DMS114 treated with DMSO at 0.1 percent for 48 hours (cell line): ENCODE data around the gene RBM15B.
A peak's percentile ranks its signal among the peaks of the same experiment; 100 is the strongest.
"Not testable (repeated sequence)": the region's sequence is repeated elsewhere in the genome, so short reads cannot be mapped to it uniquely, and the experiment has no call there.

ENCODE experiments used
- DNase-seq: peaks from one replicate; lab custom pipeline; 2025; ENCODE audit not compliant: unreplicated experiment; lab: John Stamatoyannopoulos, UW

RBM15B gene

GRCh38 chr3:51391075-51391565 lies at the start of gene RBM15B:
RBM15B (plus strand) TSS chr3:51391285; CDS start chr3:51391400, 115 bp downstream.
- DNase-seq = peak; percentile 86

GRCh38 chr3:51343918-51344687 lies 47.0 kb upstream of the RBM15B start:
- no peak for DNase-seq

- no peak for DNase-seq
These were observed 40.3 kb upstream of the RBM15B start for GRCh38 chr3:51350751-51351150.

GRCh38 chr3:51353131-51353530 lies 38.0 kb upstream of the RBM15B start:
- no peak for DNase-seq

- no peak for DNase-seq
These were observed 37.4 kb upstream of the RBM15B start for GRCh38 chr3:51353691-51354090.

- no peak for DNase-seq
These were observed 36.9 kb upstream of the RBM15B start for GRCh38 chr3:51354172-51354571.

- no peak for DNase-seq
These were observed 36.1 kb upstream of the RBM15B start for GRCh38 chr3:51354731-51355615.

- DNase-seq = no peak
These were observed 35.0 kb upstream of the RBM15B start for GRCh38 chr3:51355891-51356578.

GRCh38 chr3:51357856-51358255 lies 33.2 kb upstream of the RBM15B start:
- no peak for DNase-seq

- DNase-seq = no peak
These were observed 32.1 kb upstream of the RBM15B start for GRCh38 chr3:51358981-51359380.

- no peak for DNase-seq
These were observed 30.3 kb upstream of the RBM15B start for GRCh38 chr3:51360806-51361205.

- DNase-seq = no peak
These were observed 29.3 kb upstream of the RBM15B start for GRCh38 chr3:51361746-51362145.

- no peak for DNase-seq
These were observed 28.6 kb upstream of the RBM15B start for GRCh38 chr3:51362476-51362875.

GRCh38 chr3:51368276-51368675 lies 22.8 kb upstream of the RBM15B start:
- DNase-seq = not testable (repeated sequence)

- peak; percentile 41 for DNase-seq
These were observed 19.0 kb upstream of the RBM15B start for GRCh38 chr3:51371943-51372557.

- DNase-seq = no peak
These were observed 17.2 kb upstream of the RBM15B start for GRCh38 chr3:51373658-51374421.

GRCh38 chr3:51374456-51374855 lies 16.6 kb upstream of the RBM15B start:
- no peak for DNase-seq

- no peak for DNase-seq
These were observed 15.9 kb upstream of the RBM15B start for GRCh38 chr3:51375136-51375535.

- no peak for DNase-seq
These were observed 15.5 kb upstream of the RBM15B start for GRCh38 chr3:51375571-51375970.

GRCh38 chr3:51378065-51378464 lies 13.0 kb upstream of the RBM15B start:
- DNase-seq = no peak
